Neural cell (in vitro differentiated cells): ENCODE data around the gene DOCK8. TPM values are rescaled to one million over a fixed set of nuclear protein-coding genes. Genes with fewer than 3 reads are reported as not detected.

Experiments used
- H2AFZ ChIP-seq: fragments of 200-600, 300-800 bp; sonication (generic), shearing (Covaris generic); 2 replicates; pipeline ENCODE4 v1.6.0; 2014; ENCODE audit warnings: low read depth, mild to moderate bottlenecking, antibody characterized with exemption, low read length, moderate library complexity
- H3F3A ChIP-seq: fragments of 200-600 bp; shearing (Covaris generic); 2 replicates; pipeline ENCODE4 v1.6.1; 2016; ENCODE audit warnings: mild to moderate bottlenecking, moderate library complexity, mixed read lengths, antibody characterized with exemption, low read length; ENCODE audit not compliant: insufficient read depth, poor library complexity, severe bottlenecking
- H3K27ac ChIP-seq: fragments of 200-600, 300-800 bp; sonication (generic), shearing (Covaris generic); 2 replicates; pipeline ENCODE4 v1.5.1; 2014; ENCODE audit warnings: mild to moderate bottlenecking, low read length, moderate library complexity
- H3K27me3 ChIP-seq: fragments of 300-800, 200-600 bp; sonication (generic), shearing (Covaris generic); 2 replicates; pipeline ENCODE4 v1.6.0; 2014; ENCODE audit warnings: mild to moderate bottlenecking, low read depth, low read length, moderate library complexity; ENCODE audit not compliant: insufficient read depth
- H3K36me3 ChIP-seq: fragments of 300-800, 200-600 bp; sonication (generic), shearing (Covaris generic); 2 replicates; pipeline ENCODE4 v1.5.1; 2014; ENCODE audit warnings: mild to moderate bottlenecking, antibody characterized with exemption, low read length, moderate library complexity; ENCODE audit not compliant: insufficient read depth
- H3K4me2 ChIP-seq: fragments of 300-800, 200-600 bp; sonication (generic), shearing (Covaris generic); 2 replicates; pipeline ENCODE4 v1.6.0; 2014; ENCODE audit warnings: mild to moderate bottlenecking, low read length
- H3K4me3 ChIP-seq: fragments of 300-800, 200-600 bp; sonication (generic), shearing (Covaris generic); 2 replicates; pipeline ENCODE4 v1.5.1; 2014; ENCODE audit warnings: mild to moderate bottlenecking, low read length, moderate library complexity
- H3K79me2 ChIP-seq: fragments of 200-600 bp; shearing (Covaris generic); replicated peaks from 2 replicates; pipeline ENCODE4 v1.6.0; 2014; ENCODE audit warnings: mild to moderate bottlenecking, low read length, moderate library complexity; ENCODE audit not compliant: insufficient read depth
- H3K9ac ChIP-seq: fragments of 300-800, 200-600 bp; sonication (generic), shearing (Covaris generic); 2 replicates; pipeline ENCODE4 v1.6.1; 2016; ENCODE audit warnings: mild to moderate bottlenecking, low read length, mixed read lengths
- H3K9me2 ChIP-seq: fragments of 200-600 bp; shearing (Covaris generic); 2 replicates; pipeline ENCODE4 v1.6.1; 2016; ENCODE audit warnings: mild to moderate bottlenecking, low read length, mixed read lengths; ENCODE audit not compliant: insufficient read depth
- H3K9me3 ChIP-seq: fragments of 200-600, 300-800 bp; sonication (generic), shearing (Covaris generic); 2 replicates; pipeline ENCODE4 v1.6.1; 2016; ENCODE audit warnings: mild to moderate bottlenecking, mixed run types, low read length, moderate library complexity, mixed read lengths
- H4K20me1 ChIP-seq: fragments of 200-600 bp; shearing (Covaris generic); 2 replicates; pipeline ENCODE4 v1.6.1; 2016; ENCODE audit warnings: mild to moderate bottlenecking, mixed run types; ENCODE audit not compliant: insufficient read depth
- CTCF ChIP-seq: fragments of 450-650 bp; IDR thresholded peaks from 2 replicates; pipeline ENCODE4 v1.5.1; 2014; ENCODE audit warnings: antibody characterized with exemption, mild to moderate bottlenecking, moderate library complexity; ENCODE audit not compliant: poor library complexity, severe bottlenecking
- EP300 ChIP-seq: fragments of 450-650 bp; conservative IDR thresholded peaks from 2 replicates; pipeline ENCODE4 v1.6.1; 2014; ENCODE audit warnings: antibody characterized with exemption, mild to moderate bottlenecking, moderate library complexity; ENCODE audit not compliant: poor library complexity, severe bottlenecking
- EZH2 ChIP-seq: fragments of 200-600, 300-800 bp; shearing (Covaris generic), sonication (generic); IDR thresholded peaks from 2 replicates; pipeline ENCODE4 v1.6.1; 2014; ENCODE audit warnings: antibody characterized with exemption, low read length, borderline replicate concordance, mild to moderate bottlenecking; ENCODE audit not compliant: insufficient read depth, poor library complexity, severe bottlenecking
- MXI1 ChIP-seq: fragments of 450-650 bp; conservative IDR thresholded peaks from 2 replicates; pipeline ENCODE4 v1.6.1; 2014; ENCODE audit warnings: antibody characterized with exemption, mild to moderate bottlenecking; ENCODE audit not compliant: poor library complexity, severe bottlenecking
- POLR2AphosphoS5 ChIP-seq: IDR thresholded peaks from 2 replicates; pipeline ENCODE4 v1.6.1; 2012
- RAD21 ChIP-seq: fragments of 450-650 bp; conservative IDR thresholded peaks from 2 replicates; pipeline ENCODE4 v1.6.1; 2014; ENCODE audit warnings: antibody characterized with exemption, mild to moderate bottlenecking, moderate library complexity
- REST ChIP-seq: IDR thresholded peaks from 2 replicates; pipeline ENCODE4 v1.6.1; 2012; ENCODE audit warnings: borderline replicate concordance
- SMC3 ChIP-seq: fragments of 450-650 bp; conservative IDR thresholded peaks from 2 replicates; pipeline ENCODE4 v1.6.1; 2014; ENCODE audit warnings: antibody characterized with exemption, mild to moderate bottlenecking, moderate library complexity; ENCODE audit not compliant: poor library complexity
- TAF1 ChIP-seq: IDR thresholded peaks from 2 replicates; pipeline ENCODE4 v1.6.1; 2012; ENCODE audit warnings: low read depth
- polyA plus RNA-seq: library from polyadenylated mRNA; depleted of rRNA; stranded (reverse); fragments of >200 nt; gene quantifications from 2 replicates; pipeline ENCODE4 v1.2.3, GENCODE V29; 2014

Gene DOCK8
- polyA plus RNA-seq, 1 donor from 2014 or later = not detected

- H3K4me3 ChIP-seq = no peak overlapping the region
- H3K4me2 ChIP-seq = no peak overlapping the region
- no peaks in the 10 kb centered on the region for H3K79me2 ChIP-seq
- H3F3A ChIP-seq = no peaks in the 10 kb centered on the region
- no peak overlapping the region for H3K9ac ChIP-seq
- no peaks in the 10 kb centered on the region for H3K27me3 ChIP-seq
- no peak overlapping the region for H3K27ac ChIP-seq
- H3K36me3 ChIP-seq = no peaks in the 10 kb centered on the region
- no peak overlapping the region for H2AFZ ChIP-seq
- TF ChIP-seq CTCF (no peak), REST (no peak), MXI1 (no peak), TAF1 (no peak), RAD21 (no peak), EZH2 (no peak), POLR2AphosphoS5 (no peak), SMC3 (no peak), EP300 (no peak)
- H4K20me1 ChIP-seq = no peaks in the 10 kb centered on the region
- H3K9me3 ChIP-seq = no peaks in the 10 kb centered on the region
- no peaks in the 10 kb centered on the region for H3K9me2 ChIP-seq
Observed at GRCh38 chr9:374736-375135, 160.1 kb downstream of the DOCK8 start.

GRCh38 chr9:376115-376514 is 161.4 kb downstream of the DOCK8 start:
- Histone ChIP-seq H3K9me3 (no peaks in the 10 kb centered on the region), H3K4me3 (no peak overlapping the region)

More at GRCh38 chr9:376115-376514, 161.4 kb downstream of the DOCK8 start:
- Histone ChIP-seq H3K9me2 (no peaks in the 10 kb centered on the region), H3K9ac (no peak overlapping the region), H3K27me3 (no peaks in the 10 kb centered on the region), H3K4me2 (no peak overlapping the region), H3K79me2 (no peaks in the 10 kb centered on the region), H3K36me3 (no peaks in the 10 kb centered on the region), H2AFZ (no peak overlapping the region), H3F3A (no peaks in the 10 kb centered on the region), H3K27ac (no peak overlapping the region), H4K20me1 (no peaks in the 10 kb centered on the region)
- TF ChIP-seq CTCF = no peak
